GM18907 (cell line): ENCODE measurements around the gene MYO15A.

Source experiments
- ATAC-seq: cut with Tn5 transposase; IDR thresholded peaks from one replicate; pipeline ENCODE4 v1.9.1; 2021; ENCODE audit warnings: mild to moderate bottlenecking, moderate library complexity; ENCODE audit not compliant: unreplicated experiment

The MYO15A gene

DNA sequence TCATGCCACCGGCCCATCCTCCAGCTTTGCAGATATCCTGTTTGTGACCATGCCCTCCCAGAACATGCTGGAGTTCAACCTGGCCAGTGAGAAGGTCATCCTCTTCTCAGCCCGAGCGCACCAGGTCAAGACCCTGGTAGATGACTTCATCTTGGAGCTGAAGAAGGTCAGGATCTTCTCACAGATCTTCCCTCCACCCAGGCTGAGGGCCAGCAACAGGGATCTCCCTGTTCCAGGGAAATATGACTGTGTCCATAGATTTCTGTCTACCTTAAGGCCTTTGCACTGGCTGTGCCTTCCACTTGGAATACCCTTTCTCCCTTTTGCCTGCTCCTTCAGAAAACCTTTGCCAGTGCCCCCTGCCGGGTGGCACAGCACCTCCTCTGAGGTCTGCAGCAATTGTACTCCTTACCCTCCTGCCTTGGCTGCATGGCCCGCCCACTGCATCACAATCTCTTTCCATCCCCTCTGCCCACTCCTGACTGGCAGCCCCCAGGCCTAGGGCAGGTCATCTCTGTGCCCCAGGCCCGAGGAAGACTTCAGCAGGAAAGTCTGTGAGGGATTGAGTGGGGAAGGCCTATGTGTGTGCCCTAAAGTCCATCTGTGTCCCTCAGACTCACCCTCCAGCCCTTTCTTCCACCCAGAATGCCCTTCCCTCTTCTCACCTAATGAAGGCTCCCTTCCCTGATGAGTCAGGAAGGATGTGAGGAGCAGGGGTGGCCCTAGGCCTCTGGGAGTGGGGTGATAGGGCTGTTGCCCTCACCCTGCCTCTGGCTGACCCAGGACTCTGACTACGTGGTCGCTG lies 47.8 kb downstream of the MYO15A start:
- ATAC-seq: no peak

DNA sequence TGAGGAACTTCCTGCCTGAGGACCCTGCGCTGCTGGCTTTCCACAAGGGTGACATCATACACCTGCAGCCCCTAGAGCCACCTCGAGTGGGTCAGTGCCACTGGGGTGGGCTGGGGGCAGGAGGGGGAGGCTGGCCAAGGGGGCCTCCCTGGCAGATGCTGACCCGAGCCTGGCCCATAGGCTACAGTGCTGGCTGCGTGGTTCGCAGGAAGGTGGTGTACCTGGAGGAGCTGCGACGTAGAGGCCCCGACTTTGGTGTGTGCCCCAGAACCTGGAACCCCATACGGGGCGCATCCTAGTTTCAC lies 48.4 kb downstream of the MYO15A start:
- no peak for ATAC-seq

DNA sequence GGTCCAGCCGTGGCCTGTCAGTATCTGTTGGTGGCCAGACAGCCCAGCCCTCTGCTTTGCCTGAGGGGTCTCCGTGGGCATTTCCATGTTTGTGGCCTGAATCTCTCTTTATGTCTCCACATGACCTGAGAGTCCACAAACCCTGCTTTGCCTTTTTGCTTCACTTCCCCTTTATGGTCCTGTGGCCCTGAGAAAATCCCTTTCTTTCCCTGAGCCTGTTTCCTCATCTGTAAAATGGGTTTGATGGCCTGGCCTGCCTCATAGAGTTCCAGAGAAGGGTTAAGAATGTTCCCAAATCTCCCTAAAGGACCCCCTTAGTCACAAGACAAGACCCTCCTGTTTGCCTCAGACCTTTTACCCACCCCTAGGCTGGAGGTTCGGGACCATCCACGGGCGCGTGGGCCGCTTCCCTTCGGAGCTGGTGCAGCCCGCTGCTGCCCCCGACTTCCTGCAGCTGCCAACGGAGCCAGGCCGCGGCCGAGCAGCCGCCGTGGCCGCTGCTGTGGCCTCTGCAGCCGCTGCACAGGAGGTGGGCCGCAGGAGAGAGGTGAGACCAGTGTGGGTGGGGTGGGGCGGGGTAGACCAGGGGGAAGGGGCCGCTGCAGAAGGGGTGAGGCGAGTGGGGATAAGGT lies 48.9 kb downstream of the MYO15A start:
- no peak for ATAC-seq

DNA sequence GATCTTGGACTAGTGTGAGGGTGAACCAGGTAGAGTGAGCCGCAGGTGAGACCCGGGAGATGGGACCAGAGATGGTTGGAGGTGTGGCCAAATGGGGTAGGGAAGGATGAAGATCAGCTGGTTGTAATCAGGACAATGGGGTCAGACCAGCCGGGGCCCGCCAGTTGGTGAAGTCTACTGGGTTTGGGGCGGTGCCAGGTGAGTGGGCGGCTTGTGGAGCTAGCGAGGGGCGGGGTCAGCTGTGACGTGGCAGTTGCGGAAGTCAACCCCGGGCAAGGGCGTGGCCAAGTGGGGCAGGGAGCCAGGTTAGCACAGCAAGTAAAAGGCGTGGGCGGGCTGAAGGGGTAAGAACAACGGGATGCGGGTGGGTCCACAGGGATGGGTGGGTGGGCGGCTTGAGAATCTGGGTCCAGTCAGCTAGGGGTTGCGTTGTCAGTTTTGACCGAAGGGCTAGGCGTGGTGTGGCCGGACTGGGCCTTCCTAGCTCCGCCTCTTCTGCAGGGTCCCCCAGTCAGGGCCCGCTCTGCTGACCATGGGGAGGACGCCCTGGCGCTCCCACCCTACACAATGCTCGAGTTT lies 49.6 kb downstream of the MYO15A start:
- peak; percentile 49 for ATAC-seq

DNA sequence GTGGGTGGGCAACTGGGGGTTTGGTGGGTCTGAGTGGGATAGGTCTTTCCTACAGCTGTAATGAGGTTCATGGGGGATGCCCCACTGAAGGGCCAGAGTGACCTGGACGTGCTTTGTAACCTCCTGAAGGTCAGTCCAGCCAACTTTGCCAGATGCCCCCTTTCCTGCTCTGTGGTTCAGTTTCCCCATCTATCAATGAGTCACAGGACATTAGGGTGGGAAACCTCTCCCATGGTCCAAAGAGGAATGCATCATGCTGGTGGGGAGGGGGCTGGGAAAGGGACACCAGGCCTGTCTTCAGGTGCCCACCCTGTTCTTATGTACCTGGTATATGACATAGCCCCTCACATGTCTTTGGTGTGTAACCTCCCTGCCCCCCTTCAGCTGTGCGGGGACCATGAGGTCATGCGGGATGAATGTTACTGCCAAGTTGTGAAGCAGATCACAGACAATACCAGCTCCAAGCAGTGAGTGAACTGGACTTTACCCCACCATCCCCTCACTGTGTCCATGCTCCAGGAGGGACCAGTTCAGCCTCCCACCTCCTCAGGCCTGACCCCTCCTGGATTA lies 51.1 kb downstream of the MYO15A start:
- no peak for ATAC-seq

DNA sequence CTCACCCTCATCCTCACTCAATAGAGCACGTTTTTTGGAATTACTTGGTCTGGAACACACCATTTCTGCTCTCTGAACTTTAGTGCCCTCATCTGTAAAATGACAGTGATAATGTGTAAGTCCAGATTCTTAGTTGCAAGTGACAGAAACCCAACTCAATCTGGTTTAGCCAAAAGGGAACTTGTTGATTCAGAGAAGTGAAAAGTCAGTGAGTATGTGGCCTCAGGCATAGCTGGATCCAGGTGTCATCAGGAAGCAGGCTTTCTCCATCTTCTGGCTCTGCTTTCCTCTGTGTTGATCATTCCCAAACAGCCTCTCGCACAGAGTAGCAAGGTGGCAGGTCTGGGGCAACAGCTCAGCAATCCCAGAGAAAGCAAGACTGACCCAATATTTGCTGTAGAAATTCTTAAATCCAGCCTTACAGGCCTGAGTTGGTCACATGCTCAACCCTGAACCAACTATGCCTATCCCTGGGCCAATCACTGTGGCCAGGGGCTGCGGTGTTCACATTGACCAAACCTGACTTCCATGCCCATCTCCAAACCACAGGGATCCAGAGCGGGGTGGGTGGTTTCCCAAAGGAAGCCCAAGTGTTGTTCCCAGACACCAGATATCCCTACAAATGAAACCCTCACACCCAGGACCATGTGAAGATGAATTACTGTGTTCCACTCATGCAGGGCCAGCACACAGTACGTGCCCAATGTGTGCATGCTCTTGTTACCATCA lies 51.7 kb downstream of the MYO15A start:
- ATAC-seq: no peak

DNA sequence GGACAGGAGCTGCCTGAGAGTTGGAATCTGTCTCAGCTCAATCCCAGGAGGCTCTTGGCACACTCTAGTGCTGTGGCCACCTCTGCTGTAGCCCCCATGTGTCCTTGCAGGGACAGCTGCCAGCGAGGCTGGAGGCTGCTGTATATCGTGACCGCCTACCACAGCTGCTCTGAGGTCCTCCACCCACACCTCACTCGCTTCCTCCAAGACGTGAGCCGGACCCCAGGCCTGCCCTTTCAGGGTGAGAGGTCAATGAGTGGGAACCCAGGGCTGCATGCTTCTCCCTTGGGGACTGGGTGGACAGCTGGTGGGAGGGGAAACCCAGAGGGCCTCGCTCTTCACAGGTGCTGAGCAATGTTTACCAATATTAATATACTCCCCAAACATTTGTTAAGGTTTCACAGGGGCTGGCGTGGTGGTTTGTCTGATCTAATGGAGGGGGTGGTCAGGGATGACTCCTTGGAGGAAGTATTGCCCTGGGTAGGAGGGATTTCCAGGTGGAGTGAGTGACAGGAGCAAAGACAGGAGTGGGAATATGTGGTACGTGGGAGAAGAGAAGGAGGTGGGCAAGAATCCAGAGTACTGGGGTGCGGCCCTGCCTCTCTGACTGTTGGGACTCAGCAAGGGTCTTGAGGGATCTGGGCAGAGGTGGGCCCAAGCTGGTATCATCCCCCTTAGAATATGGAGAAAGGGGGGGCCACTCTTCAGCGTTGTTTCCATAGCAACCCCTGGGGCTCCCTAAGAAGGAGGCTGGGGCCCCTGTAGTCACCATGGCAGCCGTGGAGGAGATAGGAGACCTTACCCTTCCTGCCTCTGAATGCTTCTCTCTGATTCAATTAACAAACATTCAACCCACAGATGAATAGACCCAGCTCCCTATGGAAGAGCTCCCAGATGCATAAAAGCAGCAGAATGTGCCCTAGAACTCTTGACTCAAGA lies 52.9 kb downstream of the MYO15A start:
- ATAC-seq: no peak

DNA sequence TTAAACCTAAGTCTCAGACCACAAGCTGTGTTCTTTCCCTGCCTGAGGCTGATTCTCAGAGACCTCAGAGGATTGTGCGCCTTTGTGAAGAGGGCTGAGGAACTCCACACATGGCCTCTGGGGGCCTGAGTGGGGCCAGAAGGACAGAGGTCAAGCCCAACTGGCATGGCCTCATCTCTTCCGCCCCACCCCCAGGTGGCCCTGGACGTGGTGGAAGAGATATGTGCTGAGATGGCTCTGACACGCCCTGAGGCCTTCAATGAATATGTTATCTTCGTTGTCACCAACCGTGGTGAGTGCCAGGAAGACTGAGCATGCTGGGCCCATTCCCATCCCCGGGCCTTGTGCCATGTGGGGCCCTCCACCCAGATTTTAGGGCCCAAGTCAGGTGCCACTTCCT lies 55.0 kb downstream of the MYO15A start:
- no peak for ATAC-seq

DNA sequence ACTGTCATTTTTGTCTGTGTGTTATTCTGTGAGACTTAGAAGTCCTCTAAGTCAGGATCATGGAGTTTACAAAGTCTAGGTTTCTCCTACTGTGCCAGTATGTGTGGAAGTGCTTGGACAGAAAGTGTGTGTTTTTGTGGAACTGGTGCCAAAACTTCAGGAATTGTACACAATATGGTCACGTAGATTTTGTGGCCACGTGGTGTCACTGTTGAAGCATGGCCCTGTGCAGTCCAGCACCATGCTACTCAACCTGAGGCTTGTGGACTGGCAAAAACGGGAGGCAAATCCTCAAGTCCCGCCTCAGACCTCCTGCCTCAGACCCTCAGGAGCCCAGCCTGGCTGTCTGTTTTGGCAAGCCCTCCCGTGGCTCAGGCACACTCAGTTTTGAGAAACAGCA lies 58.3 kb downstream of the MYO15A start:
- ATAC-seq: no peak

DNA sequence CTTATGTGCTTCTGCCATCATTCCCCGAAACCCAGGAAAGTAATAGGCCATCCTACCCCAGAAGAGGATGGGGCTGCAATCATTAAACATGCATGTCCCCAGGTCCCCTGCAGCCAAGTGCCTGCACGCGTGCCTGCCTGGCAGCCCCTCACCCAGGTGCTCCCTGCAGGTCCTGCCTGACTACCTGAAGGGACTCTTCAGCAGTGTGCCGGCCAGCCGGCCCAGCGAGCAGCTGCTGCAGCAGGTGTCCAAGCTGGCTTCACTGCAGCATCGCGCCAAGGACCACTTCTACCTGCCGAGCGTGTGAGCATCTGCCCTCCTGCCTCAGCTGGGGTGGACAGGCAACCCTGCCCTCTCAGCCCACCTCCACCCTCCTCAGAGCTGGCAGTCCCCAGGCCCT lies 58.9 kb downstream of the MYO15A start:
- ATAC-seq: no peak

DNA sequence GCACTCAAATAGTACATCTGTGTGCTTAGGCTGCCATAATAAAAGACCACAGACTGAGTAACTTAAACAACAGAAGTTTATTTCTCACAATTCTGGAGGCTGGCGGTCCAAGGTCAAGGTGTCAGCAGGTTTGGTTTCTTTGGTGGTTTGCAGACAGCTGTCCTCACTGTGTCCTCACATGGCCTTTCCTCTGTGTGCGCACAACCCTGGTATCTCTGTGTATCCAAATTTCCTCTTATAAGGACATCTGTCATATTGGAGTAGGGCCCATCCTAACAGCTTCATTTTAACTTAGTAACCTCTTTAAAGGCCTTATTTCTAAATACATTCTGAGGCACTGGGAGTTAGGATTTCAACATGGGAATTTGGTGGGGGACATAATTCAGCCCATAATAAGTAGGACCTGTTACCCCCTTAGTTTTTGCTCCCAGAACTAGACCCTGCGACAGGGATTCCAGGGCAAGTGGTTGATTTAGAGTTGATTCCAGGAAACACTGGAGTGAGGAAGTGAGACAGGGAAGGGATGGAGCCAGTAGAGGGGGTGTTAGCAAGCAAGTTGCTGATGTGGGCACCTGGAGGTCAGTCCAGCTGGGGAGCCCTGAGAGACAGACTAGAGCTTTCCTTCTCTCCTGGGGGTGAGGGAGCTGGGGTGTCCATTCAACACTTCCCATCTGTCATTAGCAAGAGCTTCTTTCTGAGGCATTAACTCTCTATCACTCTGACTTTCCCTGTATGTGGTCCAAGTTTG lies 64.1 kb downstream of the MYO15A start:
- no peak for ATAC-seq

DNA sequence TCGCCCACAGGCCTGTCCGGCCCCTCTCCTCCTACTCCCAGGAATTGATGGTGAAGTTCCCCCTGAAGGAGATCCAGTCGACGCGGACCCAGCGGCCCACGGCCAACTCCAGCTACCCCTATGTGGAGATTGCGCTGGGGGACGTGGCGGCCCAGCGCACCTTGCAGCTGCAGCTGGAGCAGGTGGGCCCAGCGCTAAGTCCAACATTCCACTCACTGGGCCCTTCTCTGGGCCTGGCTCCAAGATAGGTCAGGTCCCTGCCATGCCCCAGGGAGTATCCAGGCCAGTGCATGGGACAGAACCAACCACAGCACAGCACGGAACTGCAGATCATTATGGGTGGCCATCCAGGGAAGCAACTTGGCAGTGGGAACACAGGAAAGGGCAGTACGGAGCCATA lies 65.2 kb downstream of the MYO15A start:
- no peak for ATAC-seq

DNA sequence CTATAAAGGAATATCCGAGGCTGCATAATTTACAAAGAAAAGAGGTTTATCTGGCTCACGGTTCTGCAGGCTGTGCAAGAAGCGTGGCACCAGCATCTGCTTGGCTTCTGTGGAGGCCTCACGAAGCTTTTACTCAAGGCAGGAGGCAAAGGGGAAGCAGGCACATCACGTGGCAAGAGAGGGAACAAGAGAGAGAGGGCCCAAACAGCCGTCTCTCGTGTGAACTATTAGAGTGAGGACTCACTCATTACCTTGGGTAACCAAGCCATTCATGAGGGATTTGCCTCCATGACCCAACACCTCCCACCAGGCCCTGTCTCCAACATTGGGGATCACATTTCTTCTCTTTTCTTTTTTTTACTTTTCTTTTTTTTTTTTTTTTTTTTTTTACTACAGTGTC lies 67.6 kb downstream of the MYO15A start:
- no peak for ATAC-seq

DNA sequence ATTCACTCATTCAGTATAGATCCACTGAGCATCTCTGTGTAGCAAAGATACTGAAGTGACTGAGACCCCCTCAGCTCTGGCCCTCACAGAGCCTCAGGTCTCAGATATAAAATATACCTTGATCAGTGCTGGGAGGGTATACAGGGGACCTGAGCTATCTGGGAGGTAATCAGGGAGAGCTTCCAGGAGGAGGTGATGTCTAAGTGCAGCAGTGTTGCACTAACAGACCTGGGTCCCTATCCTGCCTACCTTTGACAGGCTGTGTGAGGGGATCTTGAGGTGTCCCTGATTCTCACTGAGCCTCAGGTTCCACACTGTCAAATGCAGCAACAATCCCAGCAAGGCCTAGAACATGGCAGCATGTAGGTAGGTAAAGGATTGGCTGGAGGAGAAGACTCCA lies 68.6 kb downstream of the MYO15A start:
- ATAC-seq: no peak

DNA sequence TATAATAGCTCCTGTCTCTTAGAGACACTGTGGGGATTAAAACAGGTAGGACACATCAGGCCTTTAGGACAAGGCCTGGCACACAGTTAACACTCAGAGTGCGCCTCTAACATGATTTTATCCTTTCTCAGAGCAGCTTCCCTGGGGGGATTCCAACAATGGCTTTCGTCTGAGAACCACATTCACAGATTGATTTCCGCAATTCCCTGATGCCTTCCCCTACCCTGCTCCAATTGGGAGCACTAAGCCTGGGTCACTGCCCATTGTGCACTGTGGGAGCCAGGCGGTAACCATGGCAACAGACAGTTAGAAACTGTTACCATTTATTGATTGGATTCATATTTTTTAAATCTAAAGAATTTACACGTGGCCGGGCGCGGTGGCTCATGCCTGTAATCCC lies 69.2 kb downstream of the MYO15A start:
- no peak for ATAC-seq

DNA sequence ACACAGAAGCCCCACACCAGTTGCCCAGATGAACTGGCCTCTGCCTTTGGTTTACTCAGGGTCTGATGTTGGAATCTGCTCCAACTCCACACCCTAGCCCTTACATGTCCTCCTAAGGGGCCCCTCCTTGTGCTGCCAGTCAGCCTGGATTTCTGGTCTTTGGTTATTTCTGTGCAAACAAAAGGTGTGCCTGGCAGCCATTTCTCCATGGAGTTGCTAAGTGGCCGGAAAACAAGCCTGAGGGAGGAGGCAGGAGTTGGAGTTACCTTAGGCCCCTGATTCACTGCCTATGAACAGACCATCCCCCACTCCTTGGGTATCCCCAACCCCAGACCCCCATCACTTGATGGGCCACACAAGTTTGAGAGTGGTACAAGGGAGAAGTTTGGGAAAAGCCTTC lies 70.6 kb downstream of the MYO15A start:
- no peak for ATAC-seq

DNA sequence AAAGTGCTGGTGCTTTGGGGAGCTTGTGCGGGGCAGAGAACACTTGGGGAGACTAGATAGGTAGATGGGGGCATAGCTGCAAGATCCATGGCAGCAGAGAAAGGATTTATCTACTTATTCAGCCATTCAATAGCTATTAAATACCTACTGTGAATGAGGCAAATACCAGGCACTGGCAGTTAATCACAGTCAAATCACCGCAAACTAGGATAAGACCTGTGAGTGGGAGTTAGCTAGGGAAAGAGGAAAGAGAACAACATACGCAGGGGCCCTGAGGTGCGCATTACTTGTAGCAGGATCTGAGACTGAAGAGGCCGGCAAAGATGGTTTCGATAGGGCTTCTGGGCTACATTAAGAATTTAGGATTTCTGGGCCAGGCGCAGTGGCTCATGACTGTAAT lies 71.2 kb downstream of the MYO15A start:
- no peak for ATAC-seq

DNA sequence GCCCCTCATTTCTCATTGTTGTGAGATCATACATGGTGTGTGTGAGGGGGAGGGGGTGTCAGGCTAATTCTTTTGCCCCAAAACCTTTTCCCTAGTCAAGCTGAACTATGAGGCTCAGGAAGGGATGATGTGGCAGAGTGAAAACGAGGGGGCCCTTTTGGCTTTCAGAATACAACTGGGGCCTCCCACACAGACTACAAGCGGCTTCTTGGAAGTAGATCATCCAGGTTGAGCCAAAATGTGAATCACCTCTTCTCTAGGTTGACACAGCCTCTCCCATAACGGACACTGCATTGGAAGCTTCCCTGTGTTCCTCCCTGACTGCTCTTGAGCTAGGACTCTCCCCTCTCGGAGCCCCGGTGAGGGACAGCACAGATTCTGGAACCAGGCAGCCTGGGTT lies 72.8 kb downstream of the MYO15A start:
- no peak for ATAC-seq

DNA sequence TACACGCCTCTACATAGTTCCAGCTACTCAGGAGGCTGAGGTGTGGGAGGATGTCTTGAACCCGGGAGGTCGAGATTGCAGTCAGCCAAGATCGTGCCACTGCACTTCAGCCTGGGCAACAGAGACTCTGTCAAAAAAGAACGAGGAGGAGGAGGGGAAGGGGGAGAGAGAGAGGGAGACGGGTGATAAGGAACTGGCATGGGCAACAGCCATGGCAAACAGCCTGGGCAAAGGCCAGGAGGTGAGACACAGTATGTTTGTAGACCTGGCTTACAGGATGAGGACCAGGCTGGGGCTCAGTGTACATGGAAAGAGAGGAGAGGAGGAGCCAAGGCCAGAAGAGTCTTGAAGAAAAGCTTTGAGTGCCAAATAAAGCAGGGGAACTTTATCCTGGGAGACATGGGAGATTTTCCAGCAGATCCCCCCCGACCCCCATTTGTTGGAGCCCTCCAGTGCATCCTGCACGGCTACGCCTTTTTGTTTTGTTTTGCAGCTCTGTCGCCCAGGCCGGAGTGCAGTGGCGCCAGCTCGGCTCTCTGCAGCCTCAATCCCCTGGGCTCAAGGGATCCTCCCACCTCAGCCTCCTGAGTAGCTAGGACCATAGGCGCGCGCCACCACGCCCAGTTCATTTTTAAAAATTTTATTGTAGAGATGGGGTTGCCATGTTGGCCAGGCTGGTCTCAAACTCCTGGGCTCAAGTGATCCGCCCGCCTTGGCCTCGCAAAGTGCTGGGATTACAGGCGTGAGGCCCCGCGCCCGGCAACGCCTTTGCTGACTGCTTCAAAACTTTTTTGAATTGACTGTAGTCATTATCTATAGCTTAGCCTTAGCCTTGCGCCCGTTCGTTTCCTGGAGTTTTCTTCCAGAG lies 73.8 kb downstream of the MYO15A start:
- ATAC-seq: no peak
